H1 (cell line): ENCODE data around the gene VRK2. TPM values are rescaled to one million over a fixed set of nuclear protein-coding genes. Genes with fewer than 3 reads are reported as not detected.
A peak's percentile ranks its signal among the peaks of the same experiment; 100 is the strongest.

Experiments
- CTCF ChIA-PET: fragments of 300-600 bp; sonication (Branson Sonifier 250); formaldehyde crosslinking; loops from one replicate; lab custom pipeline; 2021; ENCODE audit not compliant: partially characterized antibody; lab: Charles Lee
- POLR2A ChIA-PET: fragments of 300-600 bp; sonication (Branson Sonifier 250); formaldehyde crosslinking; loops from one replicate; lab custom pipeline; 2021; ENCODE audit warnings: inconsistent platforms; ENCODE audit not compliant: partially characterized antibody; lab: Charles Lee
- DNase-seq, 2 experiments: peaks; one replicate each; pipeline versions ENCODE4 v3.0.0 to v3.0.0-alpha.2; 2010 to 2022; ENCODE audit warnings: low spot score in 2 of 2, low read depth in 1 of 2, mixed read lengths in 1 of 2
- FAIRE-seq: peaks from 2 replicates; lab custom pipeline; 2011; peaks lifted over from hg19 to GRCh38; lab: Jason Lieb, UNC
- H2AFZ ChIP-seq: 2 replicates; pipeline ENCODE4 v1.8.1; 2012; ENCODE audit warnings: low read length, inconsistent platforms
- H2AK5ac ChIP-seq: 2 replicates; pipeline ENCODE4 v1.6.1; 2013; ENCODE audit warnings: low read depth, low read length
- H2BK120ac ChIP-seq: replicated peaks from 2 replicates; pipeline ENCODE3; 2013; ENCODE audit warnings: low read depth, low read length, inconsistent platforms
- H2BK12ac ChIP-seq: 2 replicates; pipeline ENCODE4 v1.6.1; 2013; ENCODE audit warnings: low read depth, low read length
- H2BK15ac ChIP-seq: 2 replicates; pipeline ENCODE4 v1.6.1; 2013; ENCODE audit warnings: low read length
- H2BK20ac ChIP-seq: 2 replicates; pipeline ENCODE4 v1.6.1; 2013; ENCODE audit warnings: low read length
- H2BK5ac ChIP-seq: 2 replicates; pipeline ENCODE4 v1.6.1; 2013; ENCODE audit warnings: low read depth, low read length
- H3K14ac ChIP-seq: 2 replicates; pipeline ENCODE4 v1.6.1; 2013; ENCODE audit warnings: inconsistent platforms; ENCODE audit not compliant: insufficient read length
- H3K18ac ChIP-seq: 2 replicates; pipeline ENCODE4 v1.6.1; 2013; ENCODE audit warnings: low read length; ENCODE audit errors: extremely low read depth
- H3K23ac ChIP-seq: 2 replicates; pipeline ENCODE4 v1.6.1; 2013; ENCODE audit warnings: inconsistent platforms; ENCODE audit not compliant: insufficient read length
- H3K23me2 ChIP-seq: 2 replicates; pipeline ENCODE4 v1.6.1; 2013; ENCODE audit warnings: low read depth, low read length
- H3K27ac ChIP-seq: 2 replicates; pipeline ENCODE4 v1.6.1; 2011; ENCODE audit warnings: low read depth, low read length, inconsistent platforms
- H3K27me3 ChIP-seq, 4 experiments: replicated peaks in 1 of 4; 1 replicate in 1 of 4; 2 replicates in 3 of 4; pipeline versions ENCODE4 v1.6.1 to v1.8.1; 2011 to 2013; ENCODE audit warnings: low read length in 3 of 4, mild to moderate bottlenecking in 3 of 4, inconsistent platforms in 2 of 4, mixed read lengths in 2 of 4, moderate library complexity in 1 of 4; ENCODE audit not compliant: control insufficient read depth in 3 of 4, insufficient read depth in 3 of 4; ENCODE audit errors: extremely low read depth in 1 of 4
- H3K36me3 ChIP-seq, 4 experiments: 2 replicates each; pipeline versions ENCODE4 v1.6.1 to v1.8.1; 2011 to 2013; ENCODE audit warnings: mild to moderate bottlenecking in 4 of 4, low read length in 3 of 4, moderate library complexity in 2 of 4, control low read depth in 1 of 4, inconsistent platforms in 1 of 4; ENCODE audit not compliant: insufficient read depth in 4 of 4, control insufficient read depth in 2 of 4
- H3K4ac ChIP-seq: replicated peaks from 2 replicates; pipeline ENCODE3; 2013; ENCODE audit warnings: low read length, low read depth, mixed read lengths, inconsistent platforms; ENCODE audit not compliant: insufficient read length
- H3K4me1 ChIP-seq, 4 experiments: replicated peaks in 1 of 4; 1 replicate in 1 of 4; 2 replicates in 3 of 4; pipeline versions ENCODE4 v1.6.1 to v1.8.1; 2011 to 2013; ENCODE audit warnings: low read length in 3 of 4, inconsistent platforms in 2 of 4, mixed read lengths in 1 of 4; ENCODE audit not compliant: insufficient read depth in 4 of 4, control insufficient read depth in 3 of 4
- H3K4me2 ChIP-seq, 2 experiments: 2 replicates each; pipeline versions ENCODE4 v1.6.1 to v1.8.1; 2011 to 2013; ENCODE audit warnings: low read depth in 2 of 2, low read length in 2 of 2, control low read depth in 1 of 2, inconsistent platforms in 1 of 2, mild to moderate bottlenecking in 1 of 2; ENCODE audit not compliant: insufficient read depth in 1 of 2
- H3K4me3 ChIP-seq, 4 experiments: fragments of 200-600, 300-600 bp in 1 of 4; sonication (generic), shearing (Covaris generic), sonication (Bioruptor Twin) in 1 of 4; 2 replicates each; pipeline versions ENCODE4 v1.5.1 to v1.8.1; 2011 to 2016; ENCODE audit warnings: low read length in 4 of 4, low read depth in 3 of 4, control low read depth in 2 of 4, inconsistent platforms in 2 of 4, mild to moderate bottlenecking in 2 of 4, mixed read lengths in 1 of 4, moderate library complexity in 1 of 4; ENCODE audit not compliant: insufficient read depth in 2 of 4; ENCODE audit errors: extremely low read depth in 1 of 4
- H3K56ac ChIP-seq: replicated peaks from 2 replicates; pipeline ENCODE3; 2013; ENCODE audit warnings: low read depth, mild to moderate bottlenecking, mixed read lengths, low read length, inconsistent platforms; ENCODE audit not compliant: insufficient read length
- H3K79me1 ChIP-seq: 2 replicates; pipeline ENCODE4 v1.6.1; 2013; ENCODE audit warnings: low read depth, low read length, control low read depth
- H3K79me2 ChIP-seq, 2 experiments: 2 replicates each; pipeline versions ENCODE4 v1.6.1 to v1.8.1; 2012 to 2013; ENCODE audit warnings: low read length in 2 of 2, mild to moderate bottlenecking in 2 of 2, inconsistent platforms in 1 of 2; ENCODE audit not compliant: insufficient read depth in 2 of 2, control insufficient read depth in 1 of 2
- H3K9ac ChIP-seq, 4 experiments: replicated peaks in 1 of 4; 1 replicate in 1 of 4; 2 replicates in 3 of 4; pipeline versions ENCODE4 v1.6.1 to v1.8.1; 2011 to 2013; ENCODE audit warnings: low read depth in 3 of 4, low read length in 3 of 4, control low read depth in 2 of 4, mild to moderate bottlenecking in 2 of 4, moderate library complexity in 2 of 4, inconsistent platforms in 1 of 4; ENCODE audit errors: extremely low read depth in 1 of 4
- H3K9me3 ChIP-seq, 2 experiments: 2 replicates each; pipeline versions ENCODE4 v1.6.1 to v1.8.1; 2012 to 2013; ENCODE audit warnings: mild to moderate bottlenecking in 2 of 2, moderate library complexity in 2 of 2, control low read depth in 1 of 2, inconsistent platforms in 1 of 2, low read depth in 1 of 2, low read length in 1 of 2, mixed read lengths in 1 of 2; ENCODE audit not compliant: insufficient read depth in 2 of 2
- H4K20me1 ChIP-seq, 2 experiments: replicated peaks in 1 of 2; 2 replicates each; pipeline versions ENCODE3 to v1.8.1; 2011 to 2013; ENCODE audit warnings: inconsistent platforms in 2 of 2, low read length in 2 of 2, mild to moderate bottlenecking in 1 of 2; ENCODE audit not compliant: insufficient read depth in 2 of 2, control insufficient read depth in 1 of 2
- H4K5ac ChIP-seq: 2 replicates; pipeline ENCODE4 v1.6.1; 2013; ENCODE audit warnings: low read length, low read depth, mixed read lengths, inconsistent platforms; ENCODE audit not compliant: insufficient read length
- H4K8ac ChIP-seq: 2 replicates; pipeline ENCODE4 v1.8.0; 2013; ENCODE audit warnings: mild to moderate bottlenecking, moderate library complexity, low read length, inconsistent platforms; ENCODE audit not compliant: insufficient read depth; ENCODE audit errors: extremely low read depth
- H4K91ac ChIP-seq: replicated peaks from 2 replicates; pipeline ENCODE3; 2013; ENCODE audit warnings: low read length, mixed read lengths, inconsistent platforms; ENCODE audit not compliant: insufficient read length
- ATF3 ChIP-seq: IDR thresholded peaks from 2 replicates; pipeline ENCODE4 v1.6.1; 2011; ENCODE audit warnings: low read depth, mild to moderate bottlenecking, low read length; ENCODE audit not compliant: insufficient read depth
- CEBPB ChIP-seq: IDR thresholded peaks from 2 replicates; pipeline ENCODE4 v1.6.1; 2012; ENCODE audit warnings: low read depth, low read length
- CHD2 ChIP-seq: IDR thresholded peaks from 2 replicates; pipeline ENCODE4 v1.6.1; 2012; ENCODE audit warnings: low read length, improper control_type of control experiment
- EP300 ChIP-seq, 2 experiments: IDR thresholded peaks; 1 replicate in 1 of 2; 2 replicates in 1 of 2; pipeline ENCODE4 v1.6.1; 2011 to 2012; ENCODE audit warnings: low read depth in 2 of 2, low read length in 2 of 2, mild to moderate bottlenecking in 2 of 2, borderline replicate concordance in 1 of 2, inconsistent platforms in 1 of 2, moderate library complexity in 1 of 2
- HDAC2 ChIP-seq, 2 experiments: fragments of 300-600 bp in 1 of 2; sonication (generic) in 1 of 2; IDR thresholded peaks; 2 replicates each; pipeline ENCODE4 v1.6.1; 2011 to 2012; ENCODE audit warnings: low read depth in 2 of 2, low read length in 2 of 2, mild to moderate bottlenecking in 2 of 2, moderate library complexity in 2 of 2, borderline replicate concordance in 1 of 2, inconsistent platforms in 1 of 2
- NANOG ChIP-seq: IDR thresholded peaks from 2 replicates; pipeline ENCODE4 v1.6.1; 2011; ENCODE audit warnings: low read length, low read depth, mild to moderate bottlenecking, inconsistent platforms; ENCODE audit not compliant: insufficient read depth, poor library complexity, severe bottlenecking
- POLR2A ChIP-seq, 2 experiments: IDR thresholded peaks; 1 replicate in 1 of 2; 2 replicates in 1 of 2; pipeline ENCODE4 v1.6.1; 2011; ENCODE audit warnings: low read depth in 2 of 2, low read length in 2 of 2, mild to moderate bottlenecking in 2 of 2; ENCODE audit errors: control extremely low read depth in 1 of 2
- RAD21 ChIP-seq, 2 experiments: IDR thresholded peaks in 1 of 2; conservative IDR thresholded peaks in 1 of 2; 2 replicates each; pipeline ENCODE4 v1.6.1; 2011; ENCODE audit warnings: low read depth in 2 of 2, low read length in 2 of 2, improper control_type of control experiment in 1 of 2, inconsistent platforms in 1 of 2, mild to moderate bottlenecking in 1 of 2, moderate library complexity in 1 of 2
- RBBP5 ChIP-seq: IDR thresholded peaks from 2 replicates; pipeline ENCODE4 v1.7.1; 2012; ENCODE audit warnings: low read depth, mild to moderate bottlenecking, inconsistent platforms, low read length, moderate library complexity, borderline replicate concordance
- SAP30 ChIP-seq: fragments of 300-600 bp; sonication (generic); IDR thresholded peaks from 2 replicates; pipeline ENCODE4 v1.7.1; 2012; ENCODE audit warnings: low read length, moderate library complexity, mild to moderate bottlenecking, inconsistent platforms; ENCODE audit not compliant: insufficient read depth, insufficient replicate concordance
- SUZ12 ChIP-seq: fragments of 200-600 bp; sonication (generic); IDR thresholded peaks from 2 replicates; pipeline ENCODE4 v1.6.1; 2012; ENCODE audit warnings: mild to moderate bottlenecking, inconsistent platforms, low read length, moderate library complexity, mixed read lengths
- WGBS, 2 experiments: shearing (Covaris generic) in 1 of 2; methylation state at CpG; one replicate each; pipeline versions ENCODE4 v1.1.6 to v1.1.7; 2013 to 2015; ENCODE audit warnings: low lambda C conversion rate in 2 of 2, mixed read lengths in 2 of 2, inconsistent platforms in 1 of 2, low coverage in 1 of 2, missing lambda C conversion rate in 1 of 2; ENCODE audit not compliant: insufficient replicate concordance in 2 of 2, insufficient coverage in 1 of 2, insufficient read length in 1 of 2; ENCODE audit errors: extremely low coverage in 1 of 2, missing lambda C conversion rate in 1 of 2; 5-methylcytosine and 5-hydroxymethylcytosine counted together
- polyA plus RNA-seq, 7 experiments: library from polyadenylated mRNA; depleted of rRNA in 3 of 7; stranded (reverse) in 5 of 7; unstranded in 2 of 7; fragments of >200 nt in 5 of 7; fragments of 200-250 nt in 2 of 7; gene quantifications; 1 replicate in 5 of 7; 2 replicates in 1 of 7; 4 replicates in 1 of 7; pipeline versions ENCODE4 v1.2.1 to v1.2.3, GENCODE V29; 2011 to 2013; ENCODE audit warnings: missing spikeins in 2 of 7, mixed read lengths in 2 of 7
- total RNA-seq: library from RNA; stranded (reverse); fragmentation: NEBNext Ultra II Directional; extraction: Animal tissue kit (Norgen Biotek cat#: 25700); gene quantifications from 2 replicates; pipeline ENCODE4 v1.2.1, GENCODE V29; 2021

VRK2 gene
- total and polyA plus RNA-seq, 2 of the 8 experiments (the other 6 are each of a cell fraction or from before 2014, with no cell fraction given) = 7.6 to 27.8 TPM

GRCh38 chr2:58055033-58055786, 8.6 kb downstream of the VRK2 start:
- H3K4me3 ChIP-seq = no peak overlapping the region
- H3K9ac ChIP-seq = no peak overlapping the region
- no peak overlapping the region for H2AK5ac ChIP-seq
- POLR2A ChIA-PET = interaction anchor here (1.8 kb wide), 1 partner anchor 9 kb away, joined by 5 read pairs; no protein-coding TSS in a partner anchor
- CTCF ChIA-PET = no interaction called here
- H2BK120ac ChIP-seq = no peak overlapping the region
- no peaks in the 10 kb centered on the region for H4K20me1 ChIP-seq
- FAIRE-seq (peak; percentile 48), DNase-seq (no peak)
- H3K27me3 ChIP-seq = no peaks in the 10 kb centered on the region
- H3K23ac ChIP-seq = no peak overlapping the region
- H3K27ac ChIP-seq = no peak overlapping the region
- no peak overlapping the region for H3K18ac ChIP-seq
- no peak overlapping the region for H3K56ac ChIP-seq
- no peak overlapping the region for H4K5ac ChIP-seq
- H4K8ac ChIP-seq = no peak overlapping the region
- H3K4ac ChIP-seq = no peak overlapping the region
- 68% methylated on average over 2 of the region's 2 CpGs; no CpG with 5 or more reads in 1 of the 2 experiments for WGBS, 2 experiments
- no peak overlapping the region for H2AFZ ChIP-seq
- H3K79me1 ChIP-seq = no peaks in the 10 kb centered on the region; the same call in 1 of the 2 replicates
- H3K23me2 ChIP-seq = no peaks in the 10 kb centered on the region
- no peaks in the 10 kb centered on the region for H3K9me3 ChIP-seq
- H4K91ac ChIP-seq = no peak overlapping the region
- H3K79me2 ChIP-seq = no peaks in the 10 kb centered on the region
- no peak overlapping the region for H2BK5ac ChIP-seq
- H2BK12ac ChIP-seq = no peak overlapping the region
- H3K14ac ChIP-seq = no peak overlapping the region
- H3K4me1 ChIP-seq = peaks cover 0 to 12% (median 8%) of the 10 kb centered on the region in 4 experiments; a peak in 3 of 7 replicates
- H2BK15ac ChIP-seq = no peak overlapping the region
- no peak overlapping the region for H3K4me2 ChIP-seq
- H2BK20ac ChIP-seq = no peak overlapping the region
- H3K36me3 ChIP-seq = peaks cover 0 to 4% (median 0%) of the 10 kb centered on the region in 4 experiments; a peak in 1 of 8 replicates
- TF ChIP-seq SAP30 (no peak), ATF3 (no peak), HDAC2 (IDR thresholded peaks at IDR 0.05; ENCODE audit: borderline replicate concordance in 1 of 2, low read depth in 2 of 2, low read length in 2 of 2) (no peak), RAD21 (IDR thresholded peaks at IDR 0.05 in 1 of 2, conservative IDR thresholded peaks at IDR 0.05 in 1 of 2; ENCODE audit: low read depth in 2 of 2, low read length in 2 of 2) (no peak), NANOG (no peak), CEBPB (no peak), EP300 (IDR thresholded peaks at IDR 0.05; ENCODE audit: borderline replicate concordance in 1 of 2, low read depth in 2 of 2, low read length in 2 of 2) (no peak), CHD2 (no peak), POLR2A (IDR thresholded peaks at IDR 0.05; ENCODE audit: control extremely low read depth in 1 of 2, low read depth in 2 of 2, low read length in 2 of 2) (no peak), SUZ12 (no peak), RBBP5 (no peak)
